Memory B cell (primary cell): ENCODE measurements around the gene HSPBAP1.
A peak's percentile ranks its signal among the peaks of the same experiment; 100 is the strongest.
"Not testable (repeated sequence)": the region's sequence is repeated elsewhere in the genome, so short reads cannot be mapped to it uniquely, and the experiment has no call there.

Source experiments
- ATAC-seq: fragments of 150-1000 bp; cut with Tn5 transposase; 2 replicates; pipeline ENCODE4 v1.10.0; 2021; ENCODE audit warnings: low read depth, mild to moderate bottlenecking, moderate library complexity
- DNase-seq, 2 donors: peaks; one replicate each; pipeline ENCODE4 v3.0.0; 2022; ENCODE audit warnings: low spot score in 2 of 2
- H3K27ac Mint-ChIP-seq: one replicate; pipeline ENCODE4 v1.8.0; 2022; ENCODE audit warnings: mild to moderate bottlenecking, moderate library complexity, mixed read lengths
- H3K27me3 Mint-ChIP-seq: one replicate; pipeline ENCODE4 v1.8.0; 2022; ENCODE audit warnings: mixed read lengths
- H3K36me3 Mint-ChIP-seq: one replicate; pipeline ENCODE4 v1.8.0; 2022; ENCODE audit warnings: mild to moderate bottlenecking, mixed read lengths
- H3K4me1 Mint-ChIP-seq: one replicate; pipeline ENCODE4 v1.8.0; 2022; ENCODE audit warnings: mixed read lengths
- H3K4me3 Mint-ChIP-seq: one replicate; pipeline ENCODE4 v1.8.0; 2022; ENCODE audit warnings: mild to moderate bottlenecking, moderate library complexity, mixed read lengths
- H3K9me3 Mint-ChIP-seq: one replicate; pipeline ENCODE4 v1.8.0; 2022; ENCODE audit warnings: mixed read lengths

Gene HSPBAP1

DNA sequence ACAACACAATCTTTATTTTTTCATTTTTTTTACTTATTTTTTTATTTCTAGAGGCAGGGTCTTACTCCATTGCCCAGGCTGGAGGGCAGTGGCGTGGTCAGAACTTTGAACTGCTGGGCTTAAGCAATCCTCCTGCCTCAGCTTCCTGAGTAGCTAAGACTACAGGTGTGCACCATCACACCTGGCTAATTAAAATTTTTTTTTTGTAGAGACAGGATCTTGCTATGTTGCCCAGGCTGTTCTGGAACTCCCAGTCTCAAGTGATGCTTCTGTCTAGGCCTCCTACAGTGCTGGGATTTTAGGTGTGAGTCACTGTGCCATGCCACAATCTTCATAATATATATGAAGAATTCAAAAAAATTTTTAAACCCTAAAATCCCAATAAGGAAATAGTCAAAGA, 20.8 kb downstream of the HSPBAP1 start:
- Mint-ChIP-seq H3K4me3 (no peak overlapping the region), H3K9me3 (no peaks in the 10 kb centered on the region), H3K4me1 (peaks cover 7% of the 10 kb centered on the region), H3K27ac (no peak overlapping the region), H3K36me3 (peaks cover 17% of the 10 kb centered on the region), H3K27me3 (no peaks in the 10 kb centered on the region)
- ATAC-seq (no peak), DNase-seq (no peak)

DNA sequence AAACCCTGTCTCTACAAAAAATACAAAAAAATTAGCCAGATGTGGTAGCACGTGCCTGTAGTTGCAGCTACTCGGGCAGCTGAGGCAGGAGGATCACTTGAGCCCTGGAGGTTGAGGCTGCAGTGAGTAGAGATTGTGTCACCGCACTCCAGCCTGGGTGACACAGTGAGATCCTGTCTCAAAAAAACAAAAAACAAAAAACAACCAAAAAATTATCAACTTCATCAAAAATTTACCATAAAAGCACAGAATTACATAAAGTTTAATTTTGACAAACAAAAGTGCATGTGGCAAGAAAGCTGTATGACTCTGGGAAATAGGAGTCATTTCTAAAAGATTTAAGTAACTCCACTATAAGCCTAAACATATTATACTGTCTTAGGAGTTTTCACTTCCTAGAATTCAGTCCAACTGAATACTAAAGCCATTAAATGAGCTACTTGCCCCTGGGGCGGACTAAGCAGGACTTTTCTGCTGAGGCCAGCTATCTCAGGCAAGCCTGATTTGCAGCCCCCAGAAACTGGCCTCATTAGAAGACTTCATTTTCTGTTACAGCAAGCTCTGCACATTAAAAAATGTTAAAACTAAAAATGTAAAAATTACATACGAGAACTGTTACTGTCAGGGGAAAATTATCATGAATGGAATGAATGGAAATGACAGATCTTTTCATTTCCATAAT, 23.0 kb downstream of the HSPBAP1 start:
- Mint-ChIP-seq H3K9me3 (no peaks in the 10 kb centered on the region), H3K4me3 (no peak overlapping the region), H3K36me3 (peaks cover 25% of the 10 kb centered on the region), H3K27me3 (no peaks in the 10 kb centered on the region), H3K4me1 (peaks cover 7% of the 10 kb centered on the region), H3K27ac (no peak overlapping the region)
- DNase-seq (no peak), ATAC-seq (no peak)

DNA sequence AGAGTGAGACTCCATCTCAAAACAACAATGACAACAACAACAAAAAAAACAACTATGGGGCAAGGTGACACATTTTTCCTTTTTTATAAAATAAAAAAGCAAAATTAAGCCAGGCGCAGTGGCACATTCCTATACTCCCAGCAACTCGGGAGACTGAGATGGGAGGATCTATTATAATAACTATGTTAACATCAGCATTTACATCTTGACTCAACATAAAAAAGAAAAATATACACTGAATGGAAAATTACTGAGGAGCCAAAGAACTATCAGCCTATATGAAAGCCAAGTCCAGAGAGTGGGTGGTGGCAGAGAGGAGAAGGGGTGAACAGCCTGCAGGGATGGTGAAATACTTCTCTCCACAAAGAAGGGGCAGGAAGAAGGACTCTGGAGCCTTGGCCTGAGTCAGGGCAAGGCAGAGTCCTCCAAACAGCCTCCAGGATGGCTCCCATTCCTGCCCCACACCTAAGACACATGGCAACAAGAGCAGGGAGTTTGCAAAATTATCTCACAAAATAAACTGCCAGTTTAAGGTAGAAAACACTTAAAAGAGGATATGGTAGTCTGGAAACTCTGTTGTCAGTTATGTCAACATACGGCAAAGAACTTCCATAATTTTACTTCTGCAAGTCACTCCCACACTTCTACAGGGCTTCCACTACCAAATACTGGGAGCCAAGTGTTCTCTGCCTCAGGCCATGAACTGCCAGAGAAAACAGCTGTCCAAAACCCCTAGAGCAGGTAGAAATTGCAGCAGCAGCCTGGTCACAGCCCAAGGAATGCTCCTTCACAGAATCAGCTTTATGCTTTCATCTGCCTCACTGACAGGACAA, 25.9 kb downstream of the HSPBAP1 start:
- Mint-ChIP-seq H3K27ac (no peak overlapping the region), H3K9me3 (no peaks in the 10 kb centered on the region), H3K27me3 (no peaks in the 10 kb centered on the region), H3K4me1 (peaks cover 4% of the 10 kb centered on the region), H3K36me3 (peaks cover 28% of the 10 kb centered on the region), H3K4me3 (no peak overlapping the region)
- DNase-seq (no peak), ATAC-seq (no peak)

DNA sequence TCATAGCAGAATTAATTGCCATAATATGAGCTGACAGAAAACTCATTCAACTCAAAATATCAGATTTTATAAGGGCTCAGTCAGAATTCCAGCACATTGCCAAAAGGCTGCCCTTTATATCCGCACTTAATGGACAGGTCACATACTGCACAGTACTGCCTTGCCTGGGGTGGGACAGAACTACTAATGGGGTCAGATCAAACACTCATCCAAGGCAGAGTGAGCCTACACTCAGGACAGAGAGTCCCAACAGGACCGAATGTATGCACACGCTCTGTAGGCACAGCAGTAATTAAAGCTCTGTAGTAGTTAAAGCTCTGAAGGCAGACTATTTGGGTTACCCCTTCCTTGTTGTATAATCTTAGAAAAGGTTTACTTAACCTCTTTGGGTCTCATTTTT, 27.2 kb downstream of the HSPBAP1 start:
- H3K4me3 Mint-ChIP-seq: no peak overlapping the region
- H3K27ac Mint-ChIP-seq: no peak overlapping the region
- H3K4me1 Mint-ChIP-seq: peaks cover 7% of the 10 kb centered on the region
- no peaks in the 10 kb centered on the region for H3K27me3 Mint-ChIP-seq
- no peak for DNase-seq
- H3K36me3 Mint-ChIP-seq: peaks cover 28% of the 10 kb centered on the region
- no peaks in the 10 kb centered on the region for H3K9me3 Mint-ChIP-seq
- no peak for ATAC-seq

DNA sequence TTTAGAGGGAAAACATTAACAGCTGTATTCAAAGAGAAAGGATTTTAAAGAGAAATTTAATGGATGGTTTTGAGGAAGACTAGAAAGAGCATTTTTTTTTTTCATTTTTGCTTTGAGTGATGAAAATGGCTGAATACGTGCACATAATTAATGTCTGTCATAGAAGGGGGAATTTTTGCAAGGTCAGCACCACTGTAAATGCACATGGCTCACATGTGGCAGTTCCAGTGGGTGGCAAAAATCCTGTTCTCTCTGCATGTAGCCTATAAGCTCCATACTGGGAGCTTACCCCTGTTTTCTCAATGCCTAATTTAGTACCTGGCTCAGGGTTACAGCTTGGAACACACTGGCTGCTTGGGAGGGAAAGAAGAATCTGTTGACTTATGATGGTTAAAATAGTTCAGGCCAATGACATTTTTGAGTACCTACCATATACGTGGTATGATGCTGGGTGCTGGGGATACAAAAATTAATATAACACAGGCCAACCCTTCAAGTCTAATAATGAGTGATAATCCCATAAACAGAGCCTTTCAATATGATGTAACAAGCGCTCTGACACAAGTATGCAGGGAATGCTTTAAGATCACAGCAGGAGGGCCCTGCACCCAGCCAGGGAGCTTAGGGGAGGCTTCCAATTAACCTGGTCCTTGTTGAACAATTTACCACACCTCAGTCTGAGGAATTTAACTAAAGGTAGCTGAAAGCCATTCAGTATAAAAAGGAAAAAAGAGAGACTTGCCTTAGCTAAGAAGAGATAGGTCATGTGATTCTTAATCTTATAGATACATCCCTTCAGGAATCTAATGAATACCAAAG, 33.0 kb downstream of the HSPBAP1 start:
- Mint-ChIP-seq H3K27me3 (no peaks in the 10 kb centered on the region), H3K4me1 (peaks cover 7% of the 10 kb centered on the region), H3K36me3 (peaks cover 16% of the 10 kb centered on the region), H3K9me3 (no peaks in the 10 kb centered on the region), H3K27ac (no peak overlapping the region), H3K4me3 (no peak overlapping the region)
- DNase-seq: no peak
- ATAC-seq: no peak

DNA sequence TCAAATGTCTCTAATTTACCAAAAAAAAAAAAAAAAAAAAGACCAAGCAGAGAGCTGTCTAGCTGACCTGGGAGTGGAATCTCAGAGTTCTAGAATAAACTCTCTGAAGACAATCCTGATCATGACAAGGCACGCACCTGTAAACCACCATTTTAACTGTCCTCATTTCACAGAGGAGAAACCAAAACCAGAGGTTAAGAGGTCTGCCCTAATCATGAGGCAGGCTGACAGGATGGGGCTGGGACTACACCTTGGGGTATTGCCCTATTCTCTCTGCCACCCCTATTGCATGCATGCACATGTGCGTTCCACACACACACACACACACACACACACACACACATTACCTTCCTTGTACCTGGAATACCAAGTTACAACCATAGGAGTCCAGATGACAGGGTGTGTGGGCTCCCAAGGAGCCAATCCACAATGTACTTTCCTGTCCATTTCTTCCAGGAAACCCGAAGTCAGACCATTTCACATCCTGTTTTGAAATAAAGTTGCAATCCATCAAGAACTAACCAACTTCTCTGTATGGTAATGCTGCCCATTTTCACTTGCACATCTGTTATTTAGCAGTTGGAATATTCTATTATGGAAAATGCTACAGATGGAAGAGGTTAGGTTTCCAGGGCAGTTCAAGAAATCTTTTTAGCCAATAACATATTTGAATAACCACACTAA, 34.6 kb downstream of the HSPBAP1 start:
- Mint-ChIP-seq H3K4me1 (peaks cover 11% of the 10 kb centered on the region), H3K36me3 (peaks cover 24% of the 10 kb centered on the region), H3K9me3 (peaks cover 3% of the 10 kb centered on the region), H3K27me3 (no peaks in the 10 kb centered on the region), H3K27ac (no peak overlapping the region), H3K4me3 (no peak overlapping the region)
- DNase-seq (no peak), ATAC-seq (no peak)

DNA sequence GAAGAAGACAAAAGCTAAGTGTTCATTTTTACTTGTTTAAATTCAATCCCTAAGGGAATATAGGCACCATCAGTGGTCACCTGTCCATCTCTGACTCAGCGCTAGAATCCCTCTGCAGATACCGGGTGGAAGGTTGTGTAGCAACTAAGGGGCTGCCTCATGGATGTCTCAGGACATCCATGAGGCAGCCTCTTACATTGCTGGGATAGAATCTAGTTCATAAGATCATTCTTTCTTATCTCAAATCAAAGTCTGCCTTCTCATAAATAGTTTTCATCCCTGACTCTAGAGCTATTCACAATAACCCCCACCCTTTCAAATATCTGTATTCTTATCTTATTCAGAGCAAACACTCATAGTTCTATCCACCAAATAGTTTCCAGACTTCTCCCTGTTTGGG, 38.1 kb downstream of the HSPBAP1 start:
- Mint-ChIP-seq H3K9me3 (peaks cover 3% of the 10 kb centered on the region), H3K4me1 (peaks cover 4% of the 10 kb centered on the region), H3K4me3 (no peak overlapping the region), H3K27me3 (no peaks in the 10 kb centered on the region), H3K36me3 (peaks cover 35% of the 10 kb centered on the region), H3K27ac (no peak overlapping the region)
- ATAC-seq (no peak), DNase-seq (no peak)

DNA sequence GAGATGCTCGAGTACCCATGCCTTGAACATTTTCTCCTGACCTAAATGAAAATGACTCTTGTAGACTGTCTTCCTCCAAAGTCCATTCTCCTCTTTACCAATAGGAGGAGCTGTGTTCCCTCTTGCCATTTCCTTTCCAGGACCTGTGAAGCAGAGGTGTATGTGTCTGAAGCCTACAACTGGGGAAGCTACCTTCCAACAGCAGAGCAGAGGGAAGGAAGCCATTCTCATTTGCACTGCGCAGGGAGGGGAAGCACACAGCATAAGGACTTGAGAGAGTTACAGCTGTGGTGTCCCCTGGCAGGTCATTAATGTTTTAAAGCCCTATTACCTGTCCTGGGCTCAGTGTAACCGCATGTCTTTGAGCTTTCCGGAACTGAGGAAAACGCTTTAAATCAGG, 38.7 kb downstream of the HSPBAP1 start:
- peak; percentile 87 for ATAC-seq
- no peak overlapping the region for H3K27ac Mint-ChIP-seq
- peaks cover 3% of the 10 kb centered on the region for H3K9me3 Mint-ChIP-seq
- DNase-seq: peak; percentile 12 to 39
- H3K36me3 Mint-ChIP-seq: peaks cover 36% of the 10 kb centered on the region
- no peaks in the 10 kb centered on the region for H3K27me3 Mint-ChIP-seq
- H3K4me1 Mint-ChIP-seq: peaks cover 4% of the 10 kb centered on the region
- H3K4me3 Mint-ChIP-seq: no peak overlapping the region

DNA sequence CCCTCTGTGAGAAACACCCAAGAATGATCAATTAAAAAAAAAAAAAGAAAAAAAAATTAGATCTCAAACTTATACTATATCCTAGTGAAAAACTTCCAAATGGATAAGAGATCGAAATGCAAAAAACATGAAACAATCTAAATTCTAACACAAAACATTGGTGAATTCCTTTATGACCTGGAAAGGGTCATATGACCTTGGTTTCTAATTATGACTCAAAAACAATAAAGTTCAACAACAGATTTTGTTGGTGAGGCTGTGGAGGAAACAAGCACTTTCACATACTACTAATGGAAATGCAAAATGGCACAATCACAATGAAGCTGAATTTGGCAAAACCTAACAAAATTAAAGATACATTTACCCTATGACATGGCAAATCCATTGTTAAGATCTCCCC, 45.3 kb downstream of the HSPBAP1 start:
- H3K36me3 Mint-ChIP-seq: peaks cover 27% of the 10 kb centered on the region
- H3K9me3 Mint-ChIP-seq: no peaks in the 10 kb centered on the region
- ATAC-seq (no peak), DNase-seq (no peak)
- H3K4me1 Mint-ChIP-seq: no peaks in the 10 kb centered on the region
- H3K27ac Mint-ChIP-seq: no peak overlapping the region
- no peak overlapping the region for H3K4me3 Mint-ChIP-seq
- H3K27me3 Mint-ChIP-seq: no peaks in the 10 kb centered on the region

DNA sequence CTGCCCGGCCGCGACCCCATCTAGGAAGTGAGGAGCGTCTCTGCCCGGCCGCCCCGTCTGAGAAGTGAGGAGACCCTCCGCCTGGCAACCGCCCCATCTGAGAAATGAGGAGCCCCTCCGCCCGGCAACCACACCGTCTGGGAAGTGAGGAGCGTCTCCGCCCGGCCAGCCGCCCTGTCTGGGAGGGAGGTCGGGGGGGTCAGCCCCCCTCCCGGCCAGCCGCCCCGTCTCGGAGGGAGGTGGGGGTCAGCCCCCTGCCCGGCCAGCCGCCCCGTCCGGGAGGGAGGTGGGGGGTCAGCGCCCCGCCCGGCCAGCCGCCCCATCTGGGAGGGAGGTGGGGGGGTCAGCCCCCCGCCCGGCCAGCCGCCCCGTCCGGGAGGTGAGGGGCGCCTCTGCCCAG, 46.3 kb downstream of the HSPBAP1 start:
- H3K4me3 Mint-ChIP-seq, H3K27me3 Mint-ChIP-seq, ATAC-seq, H3K27ac Mint-ChIP-seq, H3K9me3 Mint-ChIP-seq, DNase-seq, H3K4me1 Mint-ChIP-seq: not testable (repeated sequence)
- H3K36me3 Mint-ChIP-seq: peaks cover 26% of the 10 kb centered on the region

DNA sequence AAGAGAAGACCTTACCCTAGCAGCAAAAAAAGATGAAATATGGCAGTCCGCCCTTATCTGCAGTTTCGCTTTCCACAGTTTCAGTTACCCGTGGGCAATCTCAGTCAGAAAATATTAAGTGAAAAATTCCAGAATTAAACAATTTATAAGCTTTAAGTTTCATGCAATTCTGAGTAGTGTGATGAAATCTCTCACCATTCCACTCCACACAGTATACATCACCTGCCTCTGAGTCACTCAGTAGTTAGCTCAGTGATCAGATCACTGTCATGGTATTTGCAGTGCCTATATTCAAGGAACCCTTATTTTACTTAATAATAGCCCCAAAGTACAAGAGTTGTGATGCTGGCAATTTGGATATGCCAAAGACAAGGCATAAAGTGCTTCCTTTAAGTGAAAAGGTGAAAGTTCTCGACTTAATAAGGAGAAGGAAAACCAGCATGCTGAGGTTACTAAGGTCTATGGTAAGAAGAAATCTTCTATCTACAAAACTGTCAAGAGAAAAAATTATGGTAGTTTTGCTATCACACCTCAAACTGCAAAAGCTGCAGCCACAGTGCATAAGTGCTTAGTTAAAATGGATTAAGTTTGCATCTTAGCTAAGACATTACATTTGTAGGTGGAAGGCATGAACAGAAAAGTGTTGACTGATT, 48.1 kb downstream of the HSPBAP1 start:
- no peak overlapping the region for H3K4me3 Mint-ChIP-seq
- H3K27ac Mint-ChIP-seq: no peak overlapping the region
- H3K27me3 Mint-ChIP-seq: no peaks in the 10 kb centered on the region
- ATAC-seq: no peak
- no peaks in the 10 kb centered on the region for H3K9me3 Mint-ChIP-seq
- peaks cover 31% of the 10 kb centered on the region for H3K36me3 Mint-ChIP-seq
- DNase-seq: no peak
- no peaks in the 10 kb centered on the region for H3K4me1 Mint-ChIP-seq

DNA sequence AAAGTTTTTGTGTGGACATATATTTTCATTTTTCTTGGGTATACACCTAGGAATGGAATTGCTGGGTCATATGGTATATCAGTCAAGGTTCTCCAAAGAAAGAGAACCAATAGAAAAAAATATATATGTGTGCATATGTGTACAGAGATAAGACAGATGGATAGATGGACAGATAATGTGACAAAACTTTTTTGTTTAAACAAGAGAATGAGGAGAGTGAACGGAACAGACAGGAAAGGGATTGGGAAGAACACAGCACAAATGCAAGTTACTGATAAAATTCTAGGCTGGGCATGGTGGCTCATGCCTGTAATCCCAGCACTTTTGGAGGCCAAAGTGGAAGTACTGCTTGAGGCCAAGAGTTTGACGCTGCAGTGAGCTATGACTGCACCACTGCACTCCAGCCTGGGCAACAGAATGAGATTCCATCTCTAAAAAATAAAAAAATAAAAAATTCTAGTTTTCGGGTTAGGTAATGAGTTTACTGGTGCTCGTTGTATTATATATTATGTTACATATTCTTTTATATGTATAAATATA, 50.0 kb downstream of the HSPBAP1 start:
- Mint-ChIP-seq H3K27me3 (no peaks in the 10 kb centered on the region), H3K27ac (no peak overlapping the region), H3K4me1 (no peaks in the 10 kb centered on the region), H3K36me3 (peaks cover 38% of the 10 kb centered on the region), H3K4me3 (no peak overlapping the region), H3K9me3 (no peaks in the 10 kb centered on the region)
- DNase-seq (no peak), ATAC-seq (no peak)

DNA sequence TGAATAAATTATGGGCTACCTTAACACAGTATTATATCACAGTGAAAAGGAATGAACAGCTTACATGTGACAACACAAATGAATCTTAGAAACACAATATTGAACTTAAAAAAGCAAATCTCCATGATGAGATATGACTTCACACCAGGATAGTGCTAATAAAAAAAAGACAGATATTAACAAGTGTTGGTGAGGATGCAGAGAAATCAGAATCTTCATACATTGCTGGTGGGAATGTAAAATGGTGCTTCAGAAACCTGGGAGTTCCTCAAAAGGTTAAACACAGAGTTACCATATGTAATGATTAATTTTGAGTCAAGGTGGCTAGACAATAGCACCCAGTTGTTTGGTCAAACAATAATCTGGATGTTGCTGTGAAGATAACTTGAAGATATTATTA, 51.4 kb downstream of the HSPBAP1 start:
- peaks cover 39% of the 10 kb centered on the region for H3K36me3 Mint-ChIP-seq
- H3K27ac Mint-ChIP-seq: no peak overlapping the region
- H3K4me3 Mint-ChIP-seq: no peak overlapping the region
- no peaks in the 10 kb centered on the region for H3K4me1 Mint-ChIP-seq
- no peaks in the 10 kb centered on the region for H3K9me3 Mint-ChIP-seq
- no peak for DNase-seq
- no peaks in the 10 kb centered on the region for H3K27me3 Mint-ChIP-seq
- no peak for ATAC-seq
